ENCODE results near the gene FGF7. TPM values are rescaled to one million over a fixed set of nuclear protein-coding genes. Genes with fewer than 3 reads are reported as not detected.
A peak's percentile ranks its signal among the peaks of the same experiment; 100 is the strongest.

The FGF7 gene
- 0.03 TPM in 1 of 2 replicates, not detected in the other for total RNA-seq (2014; rRNA removed; shearing (Covaris generic))
- polyA plus RNA-seq (2016; fragmentation: Nextera tagmentation; extraction: Ambion mirVana): 0.08 TPM in 1 of 2 replicates, not detected in the other
- long read RNA-seq: 0 reads

- peak; percentile 35; the same call in 2 of the 3 replicates for ATAC-seq
Observed at GRCh38 chr15:49423021-49423420, at the start of gene FGF7. Gene FGF7, plus strand, starts transcription at chr15:49423242. Its CDS starts 1,056 bp downstream, at chr15:49424298.

More at GRCh38 chr15:49423021-49423420, at the start of gene FGF7:
- no peaks in the 10 kb centered on the region for H4K20me1 ChIP-seq (replicated peaks; ENCODE audit: insufficient read depth)
- peak; percentile 10 for DNase-seq (ENCODE audit: low spot score)
- H3K4me1 ChIP-seq (ENCODE audit: insufficient read depth): peaks cover 19% of the 10 kb centered on the region
- H3K27me3 Mint-ChIP-seq (ENCODE audit: insufficient read depth, low read depth, poor library complexity): no peaks in the 10 kb centered on the region
- H3K36me3 Mint-ChIP-seq (ENCODE audit: low read depth): no peaks in the 10 kb centered on the region
- H3K27ac Mint-ChIP-seq: no peak within 1 kb of the TSS
- 0 out of 2 replicates have a peak within 1 kb of the TSS, but pooled peaks have one; percentile 8 for H3K27ac ChIP-seq (ENCODE audit: low read depth)
- H3K79me2 ChIP-seq (replicated peaks; ENCODE audit: insufficient read depth): no peaks in the 10 kb centered on the region
- no peaks in the 10 kb centered on the region for H3K27me3 ChIP-seq (ENCODE audit: insufficient read depth)
- H3K4me1 Mint-ChIP-seq: peaks cover 5% of the 10 kb centered on the region; the same call in 2 of the 3 replicates
- no peaks in the 10 kb centered on the region for H3K36me3 ChIP-seq (ENCODE audit: insufficient read depth)
- H3F3A ChIP-seq (replicated peaks; ENCODE audit: low read depth): no peaks in the 10 kb centered on the region
- H3K9me2 ChIP-seq (ENCODE audit: insufficient read depth): no peaks in the 10 kb centered on the region
- 0 out of 2 replicates have a peak within 1 kb of the TSS, but pooled peaks have one; percentile 30 for H2AFZ ChIP-seq
- TF ChIP-seq NANOG (IDR thresholded peaks at IDR 0.05; ENCODE audit: borderline replicate concordance): no peak
- no peak for TF ChIP-seq CREB1 (CRISPR knock-in tag; IDR thresholded peaks at IDR 0.05; ENCODE audit: low read depth)
- TF ChIP-seq ZNF331 (CRISPR knock-in tag; IDR thresholded peaks at IDR 0.05; ENCODE audit: low read depth): no peak
- no peak for TF ChIP-seq EZH2phosphoT487 (IDR thresholded peaks at IDR 0.05; ENCODE audit: unreplicated experiment)
- no peak for TF ChIP-seq EZH2 (IDR thresholded peaks at IDR 0.05; ENCODE audit: low read depth, unreplicated experiment)
- TF ChIP-seq POLR2AphosphoS5 (IDR thresholded peaks at IDR 0.05; ENCODE audit: low read depth): no peak
- no peak for TF ChIP-seq JUNB (IDR thresholded peaks at IDR 0.05; ENCODE audit: unreplicated experiment)
- TF ChIP-seq ETS1 (IDR thresholded peaks at IDR 0.05): no peak
- TF ChIP-seq ZNF114 (CRISPR knock-in tag; IDR thresholded peaks at IDR 0.05): no peak
- no peak for TF ChIP-seq REST (IDR thresholded peaks at IDR 0.05; ENCODE audit: unreplicated experiment)
- TF ChIP-seq STAT1 (IDR thresholded peaks at IDR 0.05; ENCODE audit: unreplicated experiment): no peak
- no peak for TF ChIP-seq ZNF462 (CRISPR knock-in tag; IDR thresholded peaks at IDR 0.05)
- no peak; a peak in 1 of 4 replicates for TF ChIP-seq CTCF (conservative IDR thresholded peaks at IDR 0.05; ENCODE audit: low read depth in 2 of 2)
- no peaks in the 10 kb centered on the region for H3K9me3 Mint-ChIP-seq
- H3K4me2 ChIP-seq: 0 out of 2 replicates have a peak within 1 kb of the TSS, but pooled peaks have one; percentile 19
- no peak within 1 kb of the TSS for H3K4me3 Mint-ChIP-seq
- no peak within 1 kb of the TSS for H3K4me3 ChIP-seq
